Memory B cell (primary cell): ENCODE measurements around the gene UBR4.

Experiments used
- ATAC-seq: fragments of 150-1000 bp; cut with Tn5 transposase; 2 replicates; pipeline ENCODE4 v1.10.0; 2021; ENCODE audit warnings: low read depth, mild to moderate bottlenecking, moderate library complexity
- DNase-seq, 2 donors: peaks; one replicate each; pipeline ENCODE4 v3.0.0; 2022; ENCODE audit warnings: low spot score in 2 of 2
- H3K27ac Mint-ChIP-seq: one replicate; pipeline ENCODE4 v1.8.0; 2022; ENCODE audit warnings: mild to moderate bottlenecking, moderate library complexity, mixed read lengths
- H3K27me3 Mint-ChIP-seq: one replicate; pipeline ENCODE4 v1.8.0; 2022; ENCODE audit warnings: mixed read lengths
- H3K36me3 Mint-ChIP-seq: one replicate; pipeline ENCODE4 v1.8.0; 2022; ENCODE audit warnings: mild to moderate bottlenecking, mixed read lengths
- H3K4me1 Mint-ChIP-seq: one replicate; pipeline ENCODE4 v1.8.0; 2022; ENCODE audit warnings: mixed read lengths
- H3K4me3 Mint-ChIP-seq: one replicate; pipeline ENCODE4 v1.8.0; 2022; ENCODE audit warnings: mild to moderate bottlenecking, moderate library complexity, mixed read lengths
- H3K9me3 Mint-ChIP-seq: one replicate; pipeline ENCODE4 v1.8.0; 2022; ENCODE audit warnings: mixed read lengths

The UBR4 gene

DNA sequence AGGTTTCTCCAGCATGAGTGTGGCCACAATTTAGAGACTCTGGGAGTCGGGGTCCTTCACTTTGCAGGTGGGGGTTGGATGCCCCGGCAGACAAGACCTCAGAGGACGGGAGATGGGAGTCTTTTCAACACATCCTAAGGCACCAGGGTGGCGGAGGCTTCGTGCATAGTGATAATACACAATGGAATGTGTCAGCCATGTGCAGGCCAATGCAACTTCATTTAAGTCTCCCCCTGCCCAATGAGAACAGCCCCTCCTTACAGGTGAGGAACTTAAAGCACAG, 177.7 kb downstream of the UBR4 start:
- Mint-ChIP-seq H3K36me3 (no peaks in the 10 kb centered on the region), H3K27ac (no peak overlapping the region), H3K4me3 (no peak overlapping the region), H3K9me3 (no peaks in the 10 kb centered on the region), H3K4me1 (peaks cover 5% of the 10 kb centered on the region), H3K27me3 (peaks cover 12% of the 10 kb centered on the region)
- DNase-seq (no peak), ATAC-seq (no peak)

DNA sequence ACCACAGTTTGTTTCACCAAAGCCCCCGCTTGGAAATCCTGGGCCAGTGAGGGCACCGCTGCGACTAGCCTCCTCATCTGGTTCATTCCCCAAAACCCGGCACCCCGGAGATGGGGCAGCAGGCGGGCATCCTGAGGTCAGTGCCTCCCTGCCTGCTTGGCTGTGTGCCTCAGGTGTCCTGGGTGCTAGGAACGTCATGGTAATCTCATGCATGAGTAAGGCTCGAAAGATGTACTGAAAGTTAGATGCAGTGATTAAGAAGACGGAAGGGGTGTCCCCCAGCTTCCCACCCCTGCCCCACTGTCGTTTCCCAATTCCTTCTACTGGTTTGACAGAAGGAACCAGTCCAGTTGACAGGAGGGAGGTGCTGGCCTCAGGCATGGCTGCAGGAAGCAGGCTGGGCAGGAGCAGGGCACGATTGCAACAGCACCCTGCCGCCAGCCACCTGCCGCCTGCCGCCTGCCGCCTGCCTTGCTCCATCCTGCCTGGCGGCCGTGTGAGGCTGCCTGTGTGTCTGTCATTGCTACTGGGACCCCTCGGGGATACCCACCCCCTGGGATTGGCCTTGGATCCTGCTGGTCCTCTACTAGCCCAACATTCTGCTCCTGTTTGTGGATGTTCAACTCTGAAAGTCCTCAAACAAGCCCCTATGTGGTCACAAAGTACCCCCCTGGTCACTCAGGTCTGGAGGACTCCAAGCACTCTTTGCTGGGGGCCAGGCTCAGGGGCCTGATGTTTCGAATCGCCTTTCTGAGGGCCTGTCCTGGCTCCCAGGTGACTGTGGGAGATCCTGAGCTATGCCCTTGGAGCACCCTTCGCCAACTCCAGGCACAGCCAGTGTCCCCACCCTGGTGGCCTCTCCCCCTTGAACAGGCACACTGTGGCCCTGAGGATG, 180.6 kb downstream of the UBR4 start:
- ATAC-seq (no peak), DNase-seq (no peak)
- no peak overlapping the region for H3K4me3 Mint-ChIP-seq
- no peaks in the 10 kb centered on the region for H3K36me3 Mint-ChIP-seq
- no peak overlapping the region for H3K27ac Mint-ChIP-seq
- no peaks in the 10 kb centered on the region for H3K9me3 Mint-ChIP-seq
- H3K27me3 Mint-ChIP-seq: peaks cover 10% of the 10 kb centered on the region
- H3K4me1 Mint-ChIP-seq: peaks cover 5% of the 10 kb centered on the region

DNA sequence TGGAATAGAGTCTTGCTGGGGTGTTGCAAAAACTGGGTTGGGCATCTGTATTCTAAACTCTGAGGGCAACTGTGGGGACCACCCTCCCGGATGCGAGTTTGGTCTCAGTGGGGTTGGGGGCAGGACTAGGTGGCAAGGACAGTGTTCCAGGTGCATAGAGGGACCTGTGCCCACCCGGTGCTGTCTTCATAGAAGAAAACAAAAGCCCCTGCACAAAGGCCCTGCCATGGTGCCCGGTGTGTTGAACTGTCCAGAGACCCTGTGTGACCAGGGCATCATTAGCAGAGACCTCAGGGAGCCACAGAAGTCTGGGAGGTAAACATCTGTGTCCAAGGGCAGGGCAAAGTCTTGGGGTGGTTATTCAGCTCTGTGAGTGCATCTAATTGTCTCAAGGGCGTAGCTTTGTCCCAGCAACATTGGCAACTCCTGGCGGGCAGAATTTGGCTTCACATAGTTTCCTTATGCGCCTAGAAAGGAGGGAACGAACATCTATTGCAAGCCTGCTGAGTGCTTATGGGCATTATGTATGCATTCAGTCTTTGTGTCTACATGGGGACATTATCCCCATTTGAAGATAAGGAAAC, 181.4 kb downstream of the UBR4 start:
- Mint-ChIP-seq H3K4me1 (peaks cover 5% of the 10 kb centered on the region), H3K27ac (no peak overlapping the region), H3K4me3 (no peak overlapping the region), H3K9me3 (peaks cover 6% of the 10 kb centered on the region), H3K36me3 (no peaks in the 10 kb centered on the region), H3K27me3 (peaks cover 10% of the 10 kb centered on the region)
- ATAC-seq: no peak
- DNase-seq: no peak

DNA sequence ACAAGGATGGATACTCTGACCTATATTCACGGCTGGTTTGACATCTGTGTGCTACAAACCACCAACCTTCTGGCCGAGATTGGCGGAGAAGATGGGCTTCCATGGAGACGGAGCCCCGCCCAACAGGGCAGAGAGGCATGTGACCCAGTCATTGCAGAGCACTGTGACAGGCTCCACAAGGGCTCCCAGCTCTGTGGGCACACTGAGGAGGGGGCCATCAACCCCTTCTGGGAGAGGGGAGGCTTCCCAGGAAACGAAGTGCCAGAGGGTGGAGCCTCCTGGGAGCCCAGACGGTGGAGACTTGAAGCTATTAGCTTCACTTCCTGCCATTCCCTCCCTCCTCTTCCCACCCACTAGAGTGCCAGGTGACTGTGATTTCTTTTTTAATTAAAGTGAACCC, 182.0 kb downstream of the UBR4 start:
- ATAC-seq (no peak), DNase-seq (no peak)
- H3K9me3 Mint-ChIP-seq: peaks cover 9% of the 10 kb centered on the region
- H3K4me3 Mint-ChIP-seq: no peak overlapping the region
- H3K4me1 Mint-ChIP-seq: peaks cover 5% of the 10 kb centered on the region
- no peak overlapping the region for H3K27ac Mint-ChIP-seq
- no peaks in the 10 kb centered on the region for H3K36me3 Mint-ChIP-seq
- peaks cover 10% of the 10 kb centered on the region for H3K27me3 Mint-ChIP-seq
